Left ventricle myocardium inferior (tissue), 1 donor: ENCODE results near the gene SLC35E3. TPM values are rescaled to one million over a fixed set of nuclear protein-coding genes. Genes with fewer than 3 reads are reported as not detected.
"Not testable (repeated sequence)": the region's sequence is repeated elsewhere in the genome, so short reads cannot be mapped to it uniquely, and the experiment has no call there.

Experiments used
- DNase-seq: peaks from one replicate; pipeline ENCODE4 v3.0.0-alpha.2; 2020
- H3K27ac ChIP-seq: fragments of 200-600 bp; replicated peaks from 2 replicates; pipeline ENCODE4 v1.8.0; 2021
- H3K27me3 ChIP-seq: fragments of 200-600 bp; 2 replicates; pipeline ENCODE4 v1.8.0; 2021; ENCODE audit warnings: low read depth
- H3K36me3 ChIP-seq: fragments of 200-600 bp; 2 replicates; pipeline ENCODE4 v1.8.0; 2021
- H3K4me1 ChIP-seq: fragments of 200-600 bp; 2 replicates; pipeline ENCODE4 v1.8.0; 2021
- H3K4me3 ChIP-seq: fragments of 200-600 bp; 2 replicates; pipeline ENCODE4 v1.8.0; 2021; ENCODE audit warnings: mild to moderate bottlenecking, moderate library complexity
- H3K9me3 ChIP-seq: fragments of 200-600 bp; replicated peaks from 2 replicates; pipeline ENCODE4 v1.8.0; 2021
- intact Hi-C: fragments of 100-400 bp; cut with micrococcal nuclease; formaldehyde crosslinking; loops from one replicate; pipeline ENCODE4 v1.11.0; 2022
- total RNA-seq: library from RNA; stranded (reverse); fragmentation: NEBNext Ultra II Directional; extraction: Animal tissue kit (Norgen Biotek cat#: 25700); gene quantifications from one replicate; pipeline ENCODE4 v1.2.1, GENCODE V29; 2021
- TF ChIP-seq, protein P1 (sequence below): fragments of 200-600 bp; IDR thresholded peaks from 2 replicates; pipeline ENCODE4 v1.8.0; 2021; ENCODE audit warnings: antibody characterized with exemption, mild to moderate bottlenecking, borderline replicate concordance
- donor health status: DM: no; HTN: yes; CAD: no; lungs with severe emphysema.

Gene SLC35E3
- total RNA-seq, 1 donor from 2014 or later, result 5.1 TPM

DNA sequence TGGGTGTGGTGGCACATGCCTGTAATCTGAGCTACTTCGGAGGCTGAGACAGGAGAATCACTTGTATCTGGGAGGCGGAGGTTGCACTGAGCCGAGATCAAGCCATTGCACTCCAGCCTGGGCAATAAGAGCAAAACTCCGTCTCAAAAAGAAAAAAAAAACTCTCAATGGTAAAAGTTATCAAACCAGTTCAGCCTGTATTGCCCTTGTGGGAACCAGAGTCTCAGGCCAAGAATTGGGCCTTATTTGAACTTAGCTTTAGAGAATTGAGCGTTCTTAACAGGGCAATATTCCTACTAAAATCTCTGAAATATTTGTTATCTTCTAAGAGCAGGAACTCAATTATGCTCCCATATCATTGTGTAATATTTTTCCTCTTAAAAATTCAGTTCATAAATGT, 54.3 kb downstream of the SLC35E3 start:
- H3K27me3 ChIP-seq, result no peaks in the 10 kb centered on the region
- no peak overlapping the region for H3K27ac ChIP-seq
- H3K4me3 ChIP-seq, result no peak overlapping the region
- intact Hi-C loops, result loop anchor here (10.0 kb wide), 1 partner anchor 345 kb away; no protein-coding TSS in a partner anchor
- no peaks in the 10 kb centered on the region for H3K4me1 ChIP-seq
- H3K9me3 ChIP-seq, result no peaks in the 10 kb centered on the region
- H3K36me3 ChIP-seq, result no peaks in the 10 kb centered on the region
- TF ChIP-seq, protein P1, sequence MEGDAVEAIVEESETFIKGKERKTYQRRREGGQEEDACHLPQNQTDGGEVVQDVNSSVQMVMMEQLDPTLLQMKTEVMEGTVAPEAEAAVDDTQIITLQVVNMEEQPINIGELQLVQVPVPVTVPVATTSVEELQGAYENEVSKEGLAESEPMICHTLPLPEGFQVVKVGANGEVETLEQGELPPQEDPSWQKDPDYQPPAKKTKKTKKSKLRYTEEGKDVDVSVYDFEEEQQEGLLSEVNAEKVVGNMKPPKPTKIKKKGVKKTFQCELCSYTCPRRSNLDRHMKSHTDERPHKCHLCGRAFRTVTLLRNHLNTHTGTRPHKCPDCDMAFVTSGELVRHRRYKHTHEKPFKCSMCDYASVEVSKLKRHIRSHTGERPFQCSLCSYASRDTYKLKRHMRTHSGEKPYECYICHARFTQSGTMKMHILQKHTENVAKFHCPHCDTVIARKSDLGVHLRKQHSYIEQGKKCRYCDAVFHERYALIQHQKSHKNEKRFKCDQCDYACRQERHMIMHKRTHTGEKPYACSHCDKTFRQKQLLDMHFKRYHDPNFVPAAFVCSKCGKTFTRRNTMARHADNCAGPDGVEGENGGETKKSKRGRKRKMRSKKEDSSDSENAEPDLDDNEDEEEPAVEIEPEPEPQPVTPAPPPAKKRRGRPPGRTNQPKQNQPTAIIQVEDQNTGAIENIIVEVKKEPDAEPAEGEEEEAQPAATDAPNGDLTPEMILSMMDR, result no peak
- DNase-seq, result no peak

DNA sequence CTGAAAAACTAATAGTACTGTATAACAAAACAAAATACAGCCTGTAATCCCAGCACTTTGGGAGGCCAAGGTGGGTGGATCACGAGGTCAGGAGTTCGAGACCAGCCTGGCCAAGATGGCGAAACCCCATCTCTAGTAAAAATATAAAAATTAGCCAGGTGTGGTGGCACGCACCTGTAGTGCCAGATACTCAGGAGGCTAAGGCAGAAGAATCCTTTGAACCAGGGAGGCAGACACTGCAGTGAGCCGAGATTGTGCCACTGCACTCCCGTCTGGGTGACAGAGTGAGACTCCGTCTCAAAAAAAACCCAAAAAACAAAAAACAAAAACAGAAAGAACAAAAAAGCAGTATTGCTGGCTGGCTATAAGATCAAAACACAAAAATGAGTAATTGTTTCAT, 55.1 kb downstream of the SLC35E3 start:
- intact Hi-C loops, result loop anchor here (10.0 kb wide), 1 partner anchor 346 kb away; no protein-coding TSS in a partner anchor
- H3K4me3 ChIP-seq, H3K9me3 ChIP-seq, H3K36me3 ChIP-seq, H3K27ac ChIP-seq, H3K4me1 ChIP-seq, H3K27me3 ChIP-seq, DNase-seq: not testable (repeated sequence)

DNA sequence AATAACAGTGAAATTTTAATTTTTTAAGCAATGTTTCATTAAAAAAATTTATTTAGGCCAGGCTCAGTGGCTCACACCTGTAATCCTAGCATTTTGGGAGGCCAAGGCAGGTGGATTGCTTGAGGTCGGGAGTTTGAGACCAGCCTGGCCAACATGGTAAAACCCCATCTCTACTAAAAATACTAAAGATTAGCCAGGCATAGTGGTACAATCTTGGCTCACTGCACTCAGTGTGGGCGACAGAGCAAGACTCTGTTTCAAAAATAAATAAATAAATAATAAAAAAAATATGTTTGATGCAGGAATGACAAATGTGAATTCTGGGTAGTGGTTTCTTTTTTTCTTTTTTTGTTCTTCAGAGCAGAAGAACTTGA, 56.4 kb downstream of the SLC35E3 start:
- not testable (repeated sequence) for H3K27me3 ChIP-seq, DNase-seq, H3K27ac ChIP-seq, H3K36me3 ChIP-seq, H3K4me1 ChIP-seq, H3K4me3 ChIP-seq, H3K9me3 ChIP-seq
- intact Hi-C loops, result loop anchor here (10.0 kb wide), 1 partner anchor 348 kb away; no protein-coding TSS in a partner anchor

DNA sequence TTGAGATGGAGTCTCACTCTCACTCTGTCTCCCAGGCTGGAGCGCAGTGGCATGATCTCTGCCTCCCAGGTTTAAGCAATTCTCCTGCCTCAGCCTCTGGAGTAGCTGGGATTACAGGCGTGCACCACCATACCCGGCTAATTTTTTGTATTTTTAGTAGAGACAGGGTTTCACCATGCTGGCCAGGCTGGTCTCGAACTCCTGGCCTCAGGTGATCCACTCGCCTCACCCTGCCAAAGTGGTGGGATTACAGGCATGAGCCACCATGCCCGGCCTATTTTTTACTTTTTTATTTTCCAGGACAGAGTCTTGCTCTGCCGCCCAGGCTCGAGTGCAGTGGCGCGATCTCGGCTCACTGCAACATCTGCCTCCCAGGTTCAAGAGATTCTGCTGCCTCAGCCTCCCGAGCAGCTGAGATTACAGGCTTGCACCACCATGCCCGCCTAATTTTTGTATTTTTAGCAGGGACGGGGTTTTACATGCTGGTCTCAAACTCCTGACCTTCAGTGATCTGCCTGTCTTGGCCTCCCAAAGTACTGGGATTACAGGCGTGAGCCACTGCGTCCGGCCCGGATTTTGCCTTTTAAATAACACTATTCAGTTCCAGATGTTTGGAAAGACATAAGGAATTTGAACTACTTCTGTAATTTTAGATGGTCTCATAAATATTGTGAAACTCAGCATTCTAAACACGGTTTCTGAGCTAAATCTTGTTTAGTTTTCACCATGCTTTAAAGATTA, 57.1 kb downstream of the SLC35E3 start:
- H3K27ac ChIP-seq, DNase-seq, H3K4me3 ChIP-seq, H3K9me3 ChIP-seq, H3K27me3 ChIP-seq, H3K36me3 ChIP-seq: not testable (repeated sequence)
- H3K4me1 ChIP-seq, result peaks cover 11% of the 10 kb centered on the region
- intact Hi-C loops, result loop anchor here (10.0 kb wide), 1 partner anchor 348 kb away; no protein-coding TSS in a partner anchor

DNA sequence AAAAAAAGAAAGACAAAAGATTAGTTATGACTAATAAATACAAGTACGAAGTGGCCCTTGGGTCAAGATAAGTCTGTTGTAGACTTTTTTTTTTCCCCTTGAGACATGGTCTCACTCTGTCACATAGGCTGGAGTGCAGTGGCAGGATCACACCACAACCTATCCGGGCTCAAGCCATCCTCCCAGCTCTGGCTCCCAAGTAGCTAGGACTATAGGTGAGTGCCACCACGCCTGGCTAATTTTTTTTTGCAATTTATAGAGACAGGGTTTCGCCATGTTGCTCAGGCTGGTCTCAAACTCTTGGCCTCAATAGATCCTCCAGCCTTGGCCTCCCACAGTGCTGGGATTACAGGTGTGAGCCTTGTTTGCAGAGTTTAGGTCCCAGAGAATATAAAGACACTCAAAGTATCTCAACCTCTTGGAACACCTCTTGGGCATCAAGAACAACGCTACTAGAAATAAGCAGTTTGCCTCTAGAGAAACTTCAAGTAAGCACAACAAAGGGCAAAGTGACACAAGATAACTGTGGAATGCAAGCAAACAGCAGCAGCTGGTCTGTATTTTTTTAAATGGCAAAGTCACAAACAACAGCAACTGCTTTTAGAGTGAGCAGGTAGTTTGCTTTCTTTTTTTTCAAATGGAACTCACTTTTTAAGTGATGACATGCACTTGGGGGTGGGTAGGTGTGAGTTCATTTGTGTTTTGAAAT, 58.1 kb downstream of the SLC35E3 start:
- Histone ChIP-seq H3K36me3 (no peaks in the 10 kb centered on the region), H3K27me3 (no peaks in the 10 kb centered on the region), H3K27ac (no peak overlapping the region), H3K9me3 (no peaks in the 10 kb centered on the region), H3K4me3 (no peak overlapping the region), H3K4me1 (peaks cover 20% of the 10 kb centered on the region)
- TF ChIP-seq, protein P1, result no peak
- intact Hi-C loops, result loop anchor here (10.0 kb wide), 1 partner anchor 349 kb away; no protein-coding TSS in a partner anchor
- DNase-seq, result no peak

DNA sequence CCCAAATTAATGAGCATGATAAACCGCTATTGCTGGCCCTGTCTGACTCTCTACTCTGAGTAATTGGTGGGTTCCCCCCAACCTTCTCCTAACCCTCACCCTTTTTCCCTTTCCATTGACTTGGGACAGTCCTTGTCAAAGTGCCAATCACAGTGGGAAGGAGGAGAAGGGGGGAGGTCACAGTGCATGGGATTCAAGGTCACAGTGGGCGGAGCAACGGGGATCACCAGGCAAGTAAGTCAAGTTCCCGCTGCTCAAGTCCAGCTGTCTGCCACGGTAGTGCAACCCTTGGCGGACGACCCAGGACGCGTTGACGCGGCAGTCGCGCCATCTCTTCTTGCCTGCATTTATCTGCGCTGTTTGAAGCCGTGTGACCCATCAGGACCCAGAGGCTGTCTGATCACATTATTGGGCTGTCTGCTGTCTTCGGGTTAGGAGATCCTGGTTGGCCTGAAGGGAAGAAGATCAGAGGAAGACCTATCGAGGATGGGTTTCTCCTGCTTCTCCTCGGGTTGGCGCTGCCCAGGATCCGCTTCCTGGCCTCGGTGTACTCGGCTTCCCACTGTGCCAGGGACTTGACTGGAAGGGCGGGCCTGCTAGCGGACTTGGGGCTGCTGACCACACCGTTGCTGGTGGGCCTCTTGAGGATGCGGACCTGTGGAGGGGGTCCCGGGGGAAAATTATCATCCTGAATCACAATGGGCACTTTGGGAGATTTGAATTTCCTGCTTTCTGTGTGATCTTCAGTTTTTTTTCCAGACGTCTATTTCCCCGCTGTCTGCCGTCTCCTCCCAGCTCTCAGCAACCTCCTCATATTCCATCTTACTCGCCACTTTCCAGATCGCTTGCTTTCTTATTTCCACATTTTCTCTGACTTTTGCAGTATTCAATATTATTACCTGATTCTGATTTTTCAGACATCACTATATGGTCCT, 58.9 kb downstream of the SLC35E3 start:
- Histone ChIP-seq H3K4me3 (no peak overlapping the region), H3K27me3 (no peaks in the 10 kb centered on the region), H3K9me3 (no peaks in the 10 kb centered on the region), H3K27ac (no peak overlapping the region), H3K36me3 (peaks cover 7% of the 10 kb centered on the region), H3K4me1 (peaks cover 28% of the 10 kb centered on the region)
- no peak for DNase-seq
- TF ChIP-seq, protein P1, result no peak
- intact Hi-C loops, result loop anchor here (10.0 kb wide), 1 partner anchor 350 kb away; no protein-coding TSS in a partner anchor
